Measurements from ENCODE around the gene ACTR6.

DNA sequence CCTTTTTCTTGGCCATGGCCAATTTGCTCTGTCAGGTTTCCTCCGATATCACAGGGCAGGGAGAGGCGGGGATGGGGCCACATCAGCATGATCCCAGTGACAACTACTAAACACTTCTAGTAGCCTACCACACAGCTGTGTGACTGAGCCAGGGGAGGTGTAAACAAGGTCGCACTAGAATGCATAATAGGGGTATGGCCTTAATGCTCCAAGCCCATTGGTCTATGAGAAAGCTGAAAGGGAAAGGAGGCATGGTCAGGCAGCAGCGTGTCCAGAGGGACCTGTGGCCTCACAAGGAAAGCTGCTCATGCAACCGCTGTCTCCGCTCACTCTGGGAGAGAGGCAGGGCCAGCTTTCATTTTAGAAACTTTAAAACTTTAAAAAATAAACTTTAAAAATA lies 27.5 kb upstream of the ACTR6 start:
- TF ChIP-seq, protein P1, sequence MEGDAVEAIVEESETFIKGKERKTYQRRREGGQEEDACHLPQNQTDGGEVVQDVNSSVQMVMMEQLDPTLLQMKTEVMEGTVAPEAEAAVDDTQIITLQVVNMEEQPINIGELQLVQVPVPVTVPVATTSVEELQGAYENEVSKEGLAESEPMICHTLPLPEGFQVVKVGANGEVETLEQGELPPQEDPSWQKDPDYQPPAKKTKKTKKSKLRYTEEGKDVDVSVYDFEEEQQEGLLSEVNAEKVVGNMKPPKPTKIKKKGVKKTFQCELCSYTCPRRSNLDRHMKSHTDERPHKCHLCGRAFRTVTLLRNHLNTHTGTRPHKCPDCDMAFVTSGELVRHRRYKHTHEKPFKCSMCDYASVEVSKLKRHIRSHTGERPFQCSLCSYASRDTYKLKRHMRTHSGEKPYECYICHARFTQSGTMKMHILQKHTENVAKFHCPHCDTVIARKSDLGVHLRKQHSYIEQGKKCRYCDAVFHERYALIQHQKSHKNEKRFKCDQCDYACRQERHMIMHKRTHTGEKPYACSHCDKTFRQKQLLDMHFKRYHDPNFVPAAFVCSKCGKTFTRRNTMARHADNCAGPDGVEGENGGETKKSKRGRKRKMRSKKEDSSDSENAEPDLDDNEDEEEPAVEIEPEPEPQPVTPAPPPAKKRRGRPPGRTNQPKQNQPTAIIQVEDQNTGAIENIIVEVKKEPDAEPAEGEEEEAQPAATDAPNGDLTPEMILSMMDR (conservative IDR thresholded peaks at IDR 0.05; ENCODE audit: low read depth, low read length), result no peak
- TF ChIP-seq POLR2A (IDR thresholded peaks at IDR 0.05; ENCODE audit: low read depth, low read length), result no peak
- no peak for TF ChIP-seq RAD21 (IDR thresholded peaks at IDR 0.05; ENCODE audit: low read length)
- no peak for TF ChIP-seq BHLHE40 (IDR thresholded peaks at IDR 0.05; ENCODE audit: low read depth, low read length)
- no peak for TF ChIP-seq CEBPB (IDR thresholded peaks at IDR 0.05; ENCODE audit: low read depth, low read length)
- no peak for TF ChIP-seq RCOR1 (IDR thresholded peaks at IDR 0.05; ENCODE audit: insufficient replicate concordance, low read length)
- TF ChIP-seq SMC3 (IDR thresholded peaks at IDR 0.05; ENCODE audit: low read depth, low read length), result no peak
- TF ChIP-seq, protein P2, sequence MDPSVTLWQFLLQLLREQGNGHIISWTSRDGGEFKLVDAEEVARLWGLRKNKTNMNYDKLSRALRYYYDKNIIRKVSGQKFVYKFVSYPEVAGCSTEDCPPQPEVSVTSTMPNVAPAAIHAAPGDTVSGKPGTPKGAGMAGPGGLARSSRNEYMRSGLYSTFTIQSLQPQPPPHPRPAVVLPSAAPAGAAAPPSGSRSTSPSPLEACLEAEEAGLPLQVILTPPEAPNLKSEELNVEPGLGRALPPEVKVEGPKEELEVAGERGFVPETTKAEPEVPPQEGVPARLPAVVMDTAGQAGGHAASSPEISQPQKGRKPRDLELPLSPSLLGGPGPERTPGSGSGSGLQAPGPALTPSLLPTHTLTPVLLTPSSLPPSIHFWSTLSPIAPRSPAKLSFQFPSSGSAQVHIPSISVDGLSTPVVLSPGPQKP (IDR thresholded peaks at IDR 0.05; ENCODE audit: borderline replicate concordance, low read depth, low read length), result no peak
- TF ChIP-seq, protein P3, sequence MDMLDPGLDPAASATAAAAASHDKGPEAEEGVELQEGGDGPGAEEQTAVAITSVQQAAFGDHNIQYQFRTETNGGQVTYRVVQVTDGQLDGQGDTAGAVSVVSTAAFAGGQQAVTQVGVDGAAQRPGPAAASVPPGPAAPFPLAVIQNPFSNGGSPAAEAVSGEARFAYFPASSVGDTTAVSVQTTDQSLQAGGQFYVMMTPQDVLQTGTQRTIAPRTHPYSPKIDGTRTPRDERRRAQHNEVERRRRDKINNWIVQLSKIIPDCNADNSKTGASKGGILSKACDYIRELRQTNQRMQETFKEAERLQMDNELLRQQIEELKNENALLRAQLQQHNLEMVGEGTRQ (IDR thresholded peaks at IDR 0.05; ENCODE audit: low read depth, low read length), result no peak
- no peak for TF ChIP-seq RFX5 (IDR thresholded peaks at IDR 0.05; ENCODE audit: low read depth, low read length)
- TF ChIP-seq FOS (IDR thresholded peaks at IDR 0.05; ENCODE audit: low read depth, low read length), result no peak
- TF ChIP-seq MAFK (IDR thresholded peaks at IDR 0.05; ENCODE audit: low read depth, low read length), result no peak
- TF ChIP-seq MAZ (IDR thresholded peaks at IDR 0.05; ENCODE audit: borderline replicate concordance, low read depth, low read length), result no peak

All from IMR-90 (cell line).